Measurements from ENCODE around the gene KRT83. TPM values are rescaled to one million over a fixed set of nuclear protein-coding genes. Genes with fewer than 3 reads are reported as not detected.

KRT83 gene
- polyA plus RNA-seq, 1 of the 3 experiments (the other 2 are of a cell fraction), result 0.03 TPM

DNA sequence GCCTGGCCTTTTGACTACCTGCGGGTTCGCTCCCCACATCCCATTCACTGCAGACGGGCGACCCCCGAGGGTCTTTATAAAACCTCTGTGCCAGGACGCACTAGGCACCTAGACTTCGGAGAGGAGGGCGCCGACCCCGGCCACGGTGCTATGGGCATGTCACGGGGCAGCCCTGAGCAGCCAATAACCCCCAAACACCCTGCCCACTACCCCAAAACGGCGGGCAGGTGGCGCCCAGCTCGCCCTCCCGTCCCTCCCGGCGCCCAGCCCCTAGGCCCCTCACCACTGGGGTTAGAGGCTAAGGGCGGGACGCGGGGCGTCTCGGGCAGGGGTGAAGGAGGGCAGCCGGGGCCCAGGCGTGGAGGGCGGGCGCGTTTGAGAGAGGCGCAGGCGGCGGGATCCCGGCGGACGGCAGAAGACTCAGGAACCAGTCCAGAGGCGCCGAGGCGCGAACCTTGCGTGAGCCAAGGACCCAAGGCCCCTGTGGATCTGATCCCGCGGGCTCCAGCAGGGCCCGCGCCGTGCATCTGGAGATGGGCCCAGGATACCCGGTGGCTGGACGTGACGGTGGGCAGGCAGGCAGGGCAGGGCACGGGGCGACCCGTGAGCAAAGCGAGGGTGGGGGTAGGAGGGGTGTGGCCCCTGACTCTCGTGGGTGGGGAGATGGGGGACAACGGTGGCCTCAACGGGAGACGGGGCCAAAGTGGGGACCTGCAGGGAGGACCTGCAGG is 35.0 kb upstream of the KRT83 start:
- H3K9ac ChIP-seq, result no peak overlapping the region
- no peak for DNase-seq
- ChIA-PET POLR2A (no interaction called here), CTCF (interaction anchor here (1.1 kb wide), 1 partner anchor 29 kb away, joined by 3 read pairs; no protein-coding TSS in a partner anchor)
- 64% methylated on average over 28 of the region's 56 CpGs for WGBS (ENCODE audit: low lambda C conversion rate)
- H3F3A ChIP-seq (replicated peaks; ENCODE audit: insufficient read depth), result no peaks in the 10 kb centered on the region
- no peak for TF ChIP-seq RXRA (IDR thresholded peaks at IDR 0.05; ENCODE audit: borderline replicate concordance, low read depth)
- TF ChIP-seq EZH2phosphoT487 (IDR thresholded peaks at IDR 0.05; ENCODE audit: borderline replicate concordance, low read depth), result no peak
- TF ChIP-seq, protein P1, sequence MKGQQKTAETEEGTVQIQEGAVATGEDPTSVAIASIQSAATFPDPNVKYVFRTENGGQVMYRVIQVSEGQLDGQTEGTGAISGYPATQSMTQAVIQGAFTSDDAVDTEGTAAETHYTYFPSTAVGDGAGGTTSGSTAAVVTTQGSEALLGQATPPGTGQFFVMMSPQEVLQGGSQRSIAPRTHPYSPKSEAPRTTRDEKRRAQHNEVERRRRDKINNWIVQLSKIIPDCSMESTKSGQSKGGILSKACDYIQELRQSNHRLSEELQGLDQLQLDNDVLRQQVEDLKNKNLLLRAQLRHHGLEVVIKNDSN (IDR thresholded peaks at IDR 0.05; ENCODE audit: borderline replicate concordance, low read depth), result no peak
- TF ChIP-seq FOXM1 (IDR thresholded peaks at IDR 0.05; ENCODE audit: low read depth), result no peak
- no peak for TF ChIP-seq NFIC (IDR thresholded peaks at IDR 0.05; ENCODE audit: borderline replicate concordance)
- TF ChIP-seq TAF1 (IDR thresholded peaks at IDR 0.05; ENCODE audit: borderline replicate concordance, low read depth, low read length), result no peak
- no peak for TF ChIP-seq RAD21 (IDR thresholded peaks at IDR 0.05; ENCODE audit: low read length)
- TF ChIP-seq ELF1 (IDR thresholded peaks at IDR 0.05), result no peak
- no peaks in the 10 kb centered on the region for H3K36me3 ChIP-seq (replicated peaks in 1 of 2; ENCODE audit: control insufficient read depth in 1 of 2, insufficient read depth in 2 of 2, low read length in 1 of 2)
- no peak overlapping the region for H3K4me3 ChIP-seq (ENCODE audit: low read depth in 2 of 2, low read length in 1 of 2)
- H3K27ac ChIP-seq (ENCODE audit: low read depth in 2 of 2, low read length in 1 of 2), result no peak overlapping the region
- H4K20me1 ChIP-seq (ENCODE audit: insufficient read depth), result no peaks in the 10 kb centered on the region
- no peak overlapping the region for H3K4me2 ChIP-seq
- no peaks in the 10 kb centered on the region for H3K79me2 ChIP-seq (ENCODE audit: insufficient read depth)
- H3K9me2 ChIP-seq, result no peaks in the 10 kb centered on the region
- H3K4me1 ChIP-seq (ENCODE audit: control insufficient read depth in 1 of 2, insufficient read depth in 2 of 2, low read depth in 1 of 2, low read length in 1 of 2), result no peaks in the 10 kb centered on the region; a peak in 1 of 4 replicates
- H3K27me3 ChIP-seq (ENCODE audit: insufficient read depth), result peaks cover 32% of the 10 kb centered on the region; the same call in 1 of the 2 replicates
- no peaks in the 10 kb centered on the region for H3K9me3 ChIP-seq
- no peak overlapping the region for H2AFZ ChIP-seq (ENCODE audit: low read depth)

DNA sequence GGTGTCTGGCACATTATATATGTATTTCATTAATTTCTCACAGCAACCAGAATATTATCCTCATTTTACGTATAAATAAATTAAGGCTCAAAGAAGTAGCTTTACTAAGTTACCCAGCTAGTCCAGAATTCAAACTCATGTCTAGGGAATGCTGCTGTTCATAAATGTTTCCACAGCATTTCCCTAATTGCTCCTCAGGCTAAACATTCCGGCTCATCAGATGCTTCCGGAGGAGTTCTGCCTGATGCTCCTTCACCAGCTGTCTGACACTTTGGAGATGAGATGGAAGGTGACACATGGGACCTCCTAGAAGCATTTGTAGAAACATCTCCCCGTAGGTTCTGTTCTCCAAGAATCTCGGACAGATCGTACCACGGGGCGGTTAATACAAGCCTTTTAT is 34.0 kb upstream of the KRT83 start:
- DNase-seq, result no peak
- peaks cover 40% of the 10 kb centered on the region; the same call in 1 of the 2 replicates for H3K27me3 ChIP-seq (ENCODE audit: insufficient read depth)
- no peak overlapping the region for H3K4me3 ChIP-seq (ENCODE audit: low read depth in 2 of 2, low read length in 1 of 2)
- no peak overlapping the region for H2AFZ ChIP-seq (ENCODE audit: low read depth)
- POLR2A ChIA-PET, result no interaction called here
- no peaks in the 10 kb centered on the region for H3K9me3 ChIP-seq
- H4K20me1 ChIP-seq (ENCODE audit: insufficient read depth), result no peaks in the 10 kb centered on the region
- no peaks in the 10 kb centered on the region for H3F3A ChIP-seq (replicated peaks; ENCODE audit: insufficient read depth)
- no peak overlapping the region for H3K4me2 ChIP-seq
- 68% methylated on average over 8 of the region's 8 CpGs for WGBS (ENCODE audit: low lambda C conversion rate)
- no peaks in the 10 kb centered on the region; a peak in 1 of 4 replicates for H3K4me1 ChIP-seq (ENCODE audit: control insufficient read depth in 1 of 2, insufficient read depth in 2 of 2, low read depth in 1 of 2, low read length in 1 of 2)
- no peak overlapping the region for H3K27ac ChIP-seq (ENCODE audit: low read depth in 2 of 2, low read length in 1 of 2)
- no peak overlapping the region for H3K9ac ChIP-seq
- H3K36me3 ChIP-seq (replicated peaks in 1 of 2; ENCODE audit: control insufficient read depth in 1 of 2, insufficient read depth in 2 of 2, low read length in 1 of 2), result no peaks in the 10 kb centered on the region
- no peaks in the 10 kb centered on the region for H3K79me2 ChIP-seq (ENCODE audit: insufficient read depth)
- CTCF ChIA-PET, result interaction anchor here (0.9 to 1.1 kb wide), 2 partner anchors 17 to 28 kb away, joined by 3 to 4 read pairs; no protein-coding TSS in a partner anchor
- no peaks in the 10 kb centered on the region for H3K9me2 ChIP-seq
- TF ChIP-seq, protein P2, sequence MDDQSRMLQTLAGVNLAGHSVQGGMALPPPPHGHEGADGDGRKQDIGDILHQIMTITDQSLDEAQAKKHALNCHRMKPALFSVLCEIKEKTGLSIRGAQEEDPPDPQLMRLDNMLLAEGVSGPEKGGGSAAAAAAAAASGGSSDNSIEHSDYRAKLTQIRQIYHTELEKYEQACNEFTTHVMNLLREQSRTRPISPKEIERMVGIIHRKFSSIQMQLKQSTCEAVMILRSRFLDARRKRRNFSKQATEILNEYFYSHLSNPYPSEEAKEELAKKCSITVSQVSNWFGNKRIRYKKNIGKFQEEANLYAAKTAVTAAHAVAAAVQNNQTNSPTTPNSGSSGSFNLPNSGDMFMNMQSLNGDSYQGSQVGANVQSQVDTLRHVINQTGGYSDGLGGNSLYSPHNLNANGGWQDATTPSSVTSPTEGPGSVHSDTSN (IDR thresholded peaks at IDR 0.05), result no peak
- TF ChIP-seq NFIC (IDR thresholded peaks at IDR 0.05; ENCODE audit: borderline replicate concordance), result no peak
- TF ChIP-seq FOSL2 (IDR thresholded peaks at IDR 0.05; ENCODE audit: borderline replicate concordance, low read depth), result no peak
- TF ChIP-seq EP300 (IDR thresholded peaks at IDR 0.05; ENCODE audit: borderline replicate concordance in 1 of 2, low read depth in 1 of 2, low read length in 1 of 2), result no peak
- TF ChIP-seq, protein P3, sequence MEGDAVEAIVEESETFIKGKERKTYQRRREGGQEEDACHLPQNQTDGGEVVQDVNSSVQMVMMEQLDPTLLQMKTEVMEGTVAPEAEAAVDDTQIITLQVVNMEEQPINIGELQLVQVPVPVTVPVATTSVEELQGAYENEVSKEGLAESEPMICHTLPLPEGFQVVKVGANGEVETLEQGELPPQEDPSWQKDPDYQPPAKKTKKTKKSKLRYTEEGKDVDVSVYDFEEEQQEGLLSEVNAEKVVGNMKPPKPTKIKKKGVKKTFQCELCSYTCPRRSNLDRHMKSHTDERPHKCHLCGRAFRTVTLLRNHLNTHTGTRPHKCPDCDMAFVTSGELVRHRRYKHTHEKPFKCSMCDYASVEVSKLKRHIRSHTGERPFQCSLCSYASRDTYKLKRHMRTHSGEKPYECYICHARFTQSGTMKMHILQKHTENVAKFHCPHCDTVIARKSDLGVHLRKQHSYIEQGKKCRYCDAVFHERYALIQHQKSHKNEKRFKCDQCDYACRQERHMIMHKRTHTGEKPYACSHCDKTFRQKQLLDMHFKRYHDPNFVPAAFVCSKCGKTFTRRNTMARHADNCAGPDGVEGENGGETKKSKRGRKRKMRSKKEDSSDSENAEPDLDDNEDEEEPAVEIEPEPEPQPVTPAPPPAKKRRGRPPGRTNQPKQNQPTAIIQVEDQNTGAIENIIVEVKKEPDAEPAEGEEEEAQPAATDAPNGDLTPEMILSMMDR (IDR thresholded peaks at IDR 0.05), result no peak
- TF ChIP-seq YY1 (IDR thresholded peaks at IDR 0.05; ENCODE audit: low read depth), result no peak
- TF ChIP-seq, protein P4, sequence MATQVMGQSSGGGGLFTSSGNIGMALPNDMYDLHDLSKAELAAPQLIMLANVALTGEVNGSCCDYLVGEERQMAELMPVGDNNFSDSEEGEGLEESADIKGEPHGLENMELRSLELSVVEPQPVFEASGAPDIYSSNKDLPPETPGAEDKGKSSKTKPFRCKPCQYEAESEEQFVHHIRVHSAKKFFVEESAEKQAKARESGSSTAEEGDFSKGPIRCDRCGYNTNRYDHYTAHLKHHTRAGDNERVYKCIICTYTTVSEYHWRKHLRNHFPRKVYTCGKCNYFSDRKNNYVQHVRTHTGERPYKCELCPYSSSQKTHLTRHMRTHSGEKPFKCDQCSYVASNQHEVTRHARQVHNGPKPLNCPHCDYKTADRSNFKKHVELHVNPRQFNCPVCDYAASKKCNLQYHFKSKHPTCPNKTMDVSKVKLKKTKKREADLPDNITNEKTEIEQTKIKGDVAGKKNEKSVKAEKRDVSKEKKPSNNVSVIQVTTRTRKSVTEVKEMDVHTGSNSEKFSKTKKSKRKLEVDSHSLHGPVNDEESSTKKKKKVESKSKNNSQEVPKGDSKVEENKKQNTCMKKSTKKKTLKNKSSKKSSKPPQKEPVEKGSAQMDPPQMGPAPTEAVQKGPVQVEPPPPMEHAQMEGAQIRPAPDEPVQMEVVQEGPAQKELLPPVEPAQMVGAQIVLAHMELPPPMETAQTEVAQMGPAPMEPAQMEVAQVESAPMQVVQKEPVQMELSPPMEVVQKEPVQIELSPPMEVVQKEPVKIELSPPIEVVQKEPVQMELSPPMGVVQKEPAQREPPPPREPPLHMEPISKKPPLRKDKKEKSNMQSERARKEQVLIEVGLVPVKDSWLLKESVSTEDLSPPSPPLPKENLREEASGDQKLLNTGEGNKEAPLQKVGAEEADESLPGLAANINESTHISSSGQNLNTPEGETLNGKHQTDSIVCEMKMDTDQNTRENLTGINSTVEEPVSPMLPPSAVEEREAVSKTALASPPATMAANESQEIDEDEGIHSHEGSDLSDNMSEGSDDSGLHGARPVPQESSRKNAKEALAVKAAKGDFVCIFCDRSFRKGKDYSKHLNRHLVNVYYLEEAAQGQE (IDR thresholded peaks at IDR 0.05; ENCODE audit: low read depth, low read length), result no peak
- no peak for TF ChIP-seq TCF12 (IDR thresholded peaks at IDR 0.05)
- TF ChIP-seq, protein P5, sequence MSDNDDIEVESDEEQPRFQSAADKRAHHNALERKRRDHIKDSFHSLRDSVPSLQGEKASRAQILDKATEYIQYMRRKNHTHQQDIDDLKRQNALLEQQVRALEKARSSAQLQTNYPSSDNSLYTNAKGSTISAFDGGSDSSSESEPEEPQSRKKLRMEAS (IDR thresholded peaks at IDR 0.05; ENCODE audit: low read depth), result no peak
- TF ChIP-seq CHD2 (IDR thresholded peaks at IDR 0.05; ENCODE audit: low read length, partially characterized antibody), result no peak
- no peak for TF ChIP-seq SIN3A (IDR thresholded peaks at IDR 0.05; ENCODE audit: borderline replicate concordance, low read depth, low read length)
- TF ChIP-seq RFX5 (IDR thresholded peaks at IDR 0.05; ENCODE audit: low read length), result no peak
- no peak for TF ChIP-seq SMC3 (IDR thresholded peaks at IDR 0.05; ENCODE audit: low read depth, low read length)

All from SK-N-SH (cell line).